Thoracic aorta endothelial cell (primary cell): Measurements from ENCODE around the gene GTSE1. TPM values are rescaled to one million over a fixed set of nuclear protein-coding genes. Genes with fewer than 3 reads are reported as not detected.

Experiments used
- total RNA-seq: library from RNA; depleted of rRNA; stranded (reverse); fragments of >200 nt; gene quantifications from 2 replicates; pipeline ENCODE4 v1.2.3, GENCODE V29; 2012

Gene GTSE1
- 27.0 and 45.3 TPM in 2 replicates for total RNA-seq

GRCh38 chr22:46296257-46297150, at the start of gene GTSE1:
Gene GTSE1 (plus strand): TSS chr22:46296870. CDS start chr22:46297401, 531 bp downstream.

DNA sequence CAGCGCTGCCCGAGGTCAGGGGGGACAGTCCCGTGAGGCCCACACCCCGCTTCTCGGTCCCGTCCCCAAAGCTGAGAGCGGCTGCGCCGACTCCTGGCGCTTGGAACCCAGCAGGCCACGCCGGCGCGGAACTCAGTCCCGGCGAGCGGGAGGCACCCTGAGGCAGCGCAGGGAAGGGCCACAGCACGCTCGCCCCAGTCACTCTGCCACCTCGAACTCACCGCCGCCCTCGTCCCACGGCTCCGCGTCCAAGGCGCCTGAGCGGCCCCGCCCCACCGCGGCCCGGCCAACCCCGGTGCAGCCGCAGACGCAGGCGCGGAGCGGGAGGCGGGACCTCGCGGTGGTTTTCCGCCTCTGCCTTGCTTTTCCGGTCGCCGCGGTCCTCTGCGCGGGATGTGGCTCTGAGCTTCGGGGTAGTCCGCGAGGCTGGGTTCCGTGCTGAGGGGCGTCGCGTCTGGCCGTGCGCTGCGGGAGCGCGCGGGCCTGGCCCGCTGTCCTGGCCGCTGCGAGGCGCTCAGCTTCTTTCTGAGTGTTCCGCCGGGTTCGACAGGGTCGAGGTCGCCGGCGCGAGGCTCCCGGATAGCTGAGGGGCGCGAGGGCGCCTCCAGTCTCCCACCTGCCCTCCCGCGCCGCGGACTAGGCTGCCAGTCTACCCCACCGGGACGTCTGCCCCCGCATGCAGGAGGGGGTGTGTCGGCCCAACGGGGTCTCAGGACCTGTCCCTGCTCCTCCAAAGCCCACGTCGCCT, 46.5 kb upstream of the GTSE1 start, which contains the start of gene CDPF1:
Gene CDPF1 (minus strand): TSS at position 259 of the 748 bp plus-strand sequence. CDS start 2,009 bp downstream, outside the sequence.

DNA sequence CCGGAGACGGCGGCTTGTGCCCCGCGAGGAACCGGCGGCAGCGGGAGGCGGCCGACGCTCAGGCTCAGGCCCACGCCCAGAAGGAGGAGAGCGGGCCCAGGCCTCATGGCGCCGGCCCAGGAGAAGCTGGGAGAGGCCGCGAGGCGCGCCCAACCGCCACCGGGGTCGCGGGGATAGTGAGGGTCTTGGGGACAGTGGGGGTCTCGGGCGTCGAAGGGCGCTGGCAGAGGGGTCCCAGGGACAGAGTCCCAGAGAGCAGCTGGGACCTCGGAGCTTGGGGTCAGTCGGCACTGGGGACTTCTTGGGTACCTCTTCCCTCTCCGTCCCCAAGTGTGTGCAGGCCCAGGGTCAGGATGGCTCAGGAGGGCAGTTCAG, 33.5 kb upstream of the GTSE1 start, which contains the start of gene PKDREJ:
Gene PKDREJ (minus strand): TSS at position 128 of the 375 bp plus-strand sequence. CDS start 21 bp downstream, at position 107.

DNA sequence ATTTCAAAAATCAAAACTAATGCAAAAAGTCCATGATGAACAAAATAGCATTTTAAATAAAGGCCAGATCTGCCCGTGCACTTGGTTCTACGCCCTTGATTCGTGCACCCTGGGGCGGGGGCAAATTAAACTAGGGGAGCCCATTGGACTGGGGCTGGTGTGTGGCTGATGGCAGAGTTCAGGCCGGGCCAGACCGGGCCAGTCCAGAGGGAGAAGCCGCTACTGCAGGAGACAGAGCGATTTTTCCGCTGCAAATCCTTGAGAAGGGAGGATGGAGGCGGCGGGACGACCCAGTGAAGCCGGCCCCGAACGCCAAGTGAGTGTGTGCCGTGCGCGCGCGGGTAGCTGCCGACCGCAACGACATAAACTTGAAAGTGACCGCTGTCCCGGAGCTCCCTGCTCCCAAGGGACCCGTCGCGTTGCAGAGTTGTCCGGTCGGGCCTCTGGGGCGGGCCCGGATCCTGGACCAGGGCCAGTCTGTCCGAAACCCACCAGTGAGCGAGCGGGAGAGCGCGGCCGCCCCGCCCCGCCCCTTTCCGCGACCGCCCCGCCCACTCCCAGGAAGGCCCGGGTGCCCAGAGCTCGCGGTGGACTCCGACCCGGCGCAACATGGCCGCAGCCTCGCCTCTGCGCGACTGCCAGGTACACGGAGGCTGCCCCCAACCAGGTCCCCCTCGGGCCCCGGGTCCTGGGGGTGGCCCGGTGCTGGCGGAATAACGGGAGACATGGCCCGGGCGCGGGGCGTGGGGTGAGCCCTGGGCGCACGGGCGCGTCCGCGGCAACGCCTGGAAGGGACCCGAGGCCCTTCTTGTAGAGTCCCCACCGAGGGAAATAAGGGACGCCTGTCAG, 29.0 kb upstream of the GTSE1 start, which contains the start of gene TTC38:
Gene TTC38 (plus strand): TSS at position 578 of the 849 bp plus-strand sequence. CDS start 32 bp downstream, at position 610.

GRCh38 chr22:46335201-46336118, 38.8 kb downstream of the GTSE1 start, which contains the start of gene TRMU:
Gene TRMU (plus strand): TSS chr22:46335714. CDS start chr22:46335765, 51 bp downstream.

Other genes with a start within 250 kb of the GTSE1 start
- 8.1 and 15.6 TPM in 2 replicates for gene PPARA, start 146.3 kb upstream of the GTSE1 start, total RNA-seq
- 7.4 and 7.5 TPM in 2 replicates for gene CDPF1, start 46.6 kb upstream of the GTSE1 start, total RNA-seq
- under 0.01 TPM in 2 replicates for gene PKDREJ, start 33.5 kb upstream of the GTSE1 start, total RNA-seq
- gene TTC38, start 28.9 kb upstream of the GTSE1 start, total RNA-seq = 26.6 and 34.6 TPM in 2 replicates
- gene TRMU, start 38.8 kb downstream of the GTSE1 start, total RNA-seq = 38.7 and 43.5 TPM in 2 replicates
- 1.3 and 1.9 TPM in 2 replicates for gene CELSR1, start 240.8 kb downstream of the GTSE1 start, total RNA-seq